SH-SY5Y (cell line): ENCODE measurements around the gene PCDHB7.
"Not testable (repeated sequence)": the region's sequence is repeated elsewhere in the genome, so short reads cannot be mapped to it uniquely, and the experiment has no call there.

Experiments used
- GATA2 ChIP-seq: IDR thresholded peaks from 2 replicates; pipeline ENCODE4 v1.6.1; 2011; ENCODE audit warnings: mild to moderate bottlenecking, low read depth, low read length
- GATA3 ChIP-seq: IDR thresholded peaks from 2 replicates; pipeline ENCODE4 v1.6.1; 2011; ENCODE audit warnings: low read depth, mild to moderate bottlenecking, low read length, moderate library complexity

The PCDHB7 gene

DNA sequence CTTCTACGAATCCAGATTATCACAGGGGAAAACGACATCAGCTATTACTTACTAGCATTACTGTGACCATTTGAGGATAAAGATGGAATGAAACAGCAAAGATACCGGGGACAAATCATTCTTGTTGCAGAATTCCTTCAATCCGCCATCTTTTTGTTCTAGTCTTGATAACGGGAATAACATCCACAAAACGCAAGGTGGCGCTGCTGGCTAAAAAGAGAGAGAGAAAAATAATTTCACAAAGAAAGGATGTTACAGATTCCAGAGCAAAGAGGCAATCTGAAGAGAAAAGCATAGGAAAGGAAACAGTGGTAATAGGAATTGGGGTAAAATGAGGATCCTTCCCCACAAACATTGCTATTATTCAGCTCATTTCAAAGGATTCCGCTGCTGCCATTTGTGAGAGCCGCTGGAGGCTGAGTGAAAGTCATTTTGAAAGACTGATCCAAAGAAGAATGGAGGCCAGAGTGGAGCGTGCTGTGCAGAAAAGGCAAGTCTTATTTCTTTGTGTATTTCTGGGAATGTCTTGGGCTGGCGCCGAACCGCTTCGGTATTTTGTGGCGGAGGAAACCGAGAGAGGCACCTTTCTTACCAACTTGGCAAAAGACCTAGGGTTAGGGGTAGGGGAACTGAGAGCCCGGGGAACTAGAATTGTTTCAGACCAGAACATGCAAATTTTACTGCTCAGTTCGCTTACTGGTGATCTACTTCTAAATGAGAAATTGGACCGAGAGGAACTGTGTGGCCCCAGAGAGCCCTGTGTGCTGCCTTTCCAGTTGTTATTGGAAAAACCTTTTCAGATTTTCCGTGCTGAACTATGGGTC is at the start of gene PCDHB7:
Gene PCDHB7, plus strand, starts transcription at position 264 of the 824 bp plus-strand sequence. Its CDS starts 192 bp downstream, at position 456.
- TF ChIP-seq GATA3 (no peak), GATA2 (no peak)

DNA sequence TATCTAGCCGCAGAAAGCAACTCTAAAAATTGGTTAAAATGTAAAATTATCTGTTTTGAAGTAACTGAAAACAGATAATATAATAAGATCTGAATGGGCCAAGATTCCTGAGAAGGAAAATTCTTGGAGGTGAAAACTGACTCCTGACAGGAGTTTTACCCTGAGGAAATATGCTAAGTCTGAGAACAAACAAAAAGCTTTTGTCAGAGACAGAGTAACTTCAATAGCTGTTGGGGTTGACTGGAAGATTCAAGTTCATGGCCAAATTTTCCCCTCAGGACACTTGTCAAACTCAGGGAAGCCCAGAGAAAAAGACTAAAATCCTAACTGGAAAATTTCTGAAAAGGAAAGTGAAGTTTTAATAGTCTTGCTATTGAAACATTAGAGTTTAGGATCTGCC is 45.1 kb upstream of the PCDHB7 start:
- TF ChIP-seq GATA3, result no peak
- no peak for TF ChIP-seq GATA2

DNA sequence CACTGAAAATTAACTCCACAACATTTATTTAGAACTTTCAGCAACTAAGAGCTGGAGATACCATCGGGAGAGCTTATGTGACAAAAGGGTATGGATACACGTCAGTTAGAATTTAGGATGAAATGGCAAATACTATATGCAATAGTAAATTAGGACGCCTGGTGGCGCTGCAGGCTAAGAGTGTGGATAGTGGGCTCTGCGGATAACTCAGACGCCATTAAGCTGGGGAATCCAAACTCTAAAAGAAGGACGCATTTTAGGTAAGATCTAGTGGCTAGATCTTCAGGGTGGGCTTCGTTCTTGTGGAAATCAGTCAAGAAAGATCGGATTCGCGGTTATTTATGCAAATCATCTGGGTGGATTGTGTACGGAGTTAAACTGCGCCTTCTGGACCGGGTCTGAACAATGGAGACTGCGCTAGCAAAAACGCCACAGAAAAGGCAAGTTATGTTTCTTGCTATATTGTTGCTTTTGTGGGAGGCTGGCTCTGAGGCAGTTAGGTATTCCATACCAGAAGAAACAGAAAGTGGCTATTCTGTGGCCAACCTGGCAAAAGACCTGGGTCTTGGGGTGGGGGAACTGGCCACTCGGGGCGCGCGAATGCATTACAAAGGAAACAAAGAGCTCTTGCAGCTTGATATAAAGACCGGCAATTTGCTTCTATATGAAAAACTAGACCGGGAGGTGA is 37.3 kb upstream of the PCDHB7 start, which contains the start of gene PCDHB5:
Gene PCDHB5, plus strand, starts transcription at position 177 of the 688 bp plus-strand sequence. Its CDS starts 229 bp downstream, at position 406.
- no peak for TF ChIP-seq GATA3
- TF ChIP-seq GATA2, result no peak

DNA sequence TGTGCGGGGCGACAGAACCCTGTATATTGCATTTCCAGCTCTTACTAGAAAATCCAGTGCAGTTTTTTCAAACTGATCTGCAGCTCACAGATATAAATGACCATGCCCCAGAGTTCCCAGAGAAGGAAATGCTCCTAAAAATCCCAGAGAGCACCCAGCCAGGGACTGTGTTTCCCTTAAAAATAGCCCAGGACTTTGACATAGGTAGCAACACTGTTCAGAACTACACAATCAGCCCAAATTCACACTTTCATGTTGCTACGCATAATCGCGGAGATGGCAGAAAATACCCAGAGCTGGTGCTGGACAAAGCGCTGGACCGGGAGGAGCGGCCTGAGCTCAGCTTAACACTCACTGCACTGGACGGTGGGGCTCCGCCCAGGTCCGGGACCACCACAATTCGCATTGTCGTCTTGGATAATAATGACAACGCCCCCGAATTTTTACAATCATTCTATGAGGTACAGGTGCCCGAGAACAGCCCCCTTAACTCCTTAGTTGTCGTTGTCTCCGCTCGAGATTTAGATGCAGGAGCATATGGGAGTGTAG is 36.7 kb upstream of the PCDHB7 start:
- TF ChIP-seq GATA3, result no peak
- no peak for TF ChIP-seq GATA2

DNA sequence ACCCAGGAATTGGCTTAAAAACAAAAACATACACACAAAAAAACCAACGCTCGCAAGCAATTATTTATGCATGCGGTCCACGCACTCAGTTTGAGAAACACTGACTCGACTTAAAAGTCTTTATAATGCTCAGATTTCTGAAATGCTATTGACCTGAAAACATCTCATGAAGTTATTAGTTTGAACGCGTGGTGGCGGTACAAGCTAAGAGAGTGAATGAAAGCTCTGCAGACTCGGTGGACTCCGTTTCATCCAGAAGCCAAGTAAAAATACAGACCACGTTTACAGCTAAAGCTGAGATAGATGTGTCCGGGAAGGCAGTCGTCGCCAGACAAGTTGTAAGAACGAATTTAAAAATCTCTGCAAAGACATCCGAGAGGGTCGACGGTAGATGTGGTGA is 22.6 kb upstream of the PCDHB7 start, which contains the start of gene PCDHB6:
Gene PCDHB6, plus strand, starts transcription at position 246 of the 400 bp plus-strand sequence. CDS start 201 bp downstream, outside the sequence.
- TF ChIP-seq GATA3 (no peak), GATA2 (no peak)

DNA sequence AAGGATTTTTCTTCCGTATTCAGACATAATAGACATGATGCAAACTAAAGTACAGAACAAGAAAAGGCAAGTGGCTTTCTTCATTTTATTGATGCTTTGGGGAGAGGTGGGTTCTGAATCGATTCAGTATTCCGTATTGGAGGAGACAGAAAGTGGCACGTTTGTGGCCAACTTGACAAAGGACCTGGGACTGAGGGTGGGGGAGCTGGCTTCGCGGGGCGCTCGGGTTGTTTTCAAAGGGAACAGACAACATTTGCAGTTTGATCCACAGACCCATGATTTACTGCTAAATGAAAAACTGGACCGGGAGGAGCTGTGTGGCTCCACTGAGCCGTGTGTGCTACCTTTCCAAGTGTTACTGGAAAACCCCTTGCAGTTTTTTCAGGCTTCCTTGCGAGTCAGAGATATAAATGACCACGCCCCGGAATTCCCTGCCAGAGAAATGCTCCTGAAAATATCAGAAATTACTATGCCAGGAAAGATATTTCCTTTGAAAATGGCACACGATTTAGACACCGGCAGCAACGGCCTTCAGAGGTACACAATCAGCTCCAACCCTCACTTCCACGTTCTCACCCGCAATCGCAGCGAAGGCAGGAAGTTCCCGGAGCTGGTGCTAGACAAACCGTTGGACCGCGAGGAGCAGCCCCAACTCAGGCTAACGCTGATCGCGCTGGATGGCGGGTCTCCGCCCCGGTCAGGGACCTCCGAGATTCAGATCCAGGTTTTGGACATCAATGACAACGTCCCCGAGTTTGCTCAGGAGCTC is 22.0 kb upstream of the PCDHB7 start:
- no peak for TF ChIP-seq GATA3
- TF ChIP-seq GATA2, result no peak

DNA sequence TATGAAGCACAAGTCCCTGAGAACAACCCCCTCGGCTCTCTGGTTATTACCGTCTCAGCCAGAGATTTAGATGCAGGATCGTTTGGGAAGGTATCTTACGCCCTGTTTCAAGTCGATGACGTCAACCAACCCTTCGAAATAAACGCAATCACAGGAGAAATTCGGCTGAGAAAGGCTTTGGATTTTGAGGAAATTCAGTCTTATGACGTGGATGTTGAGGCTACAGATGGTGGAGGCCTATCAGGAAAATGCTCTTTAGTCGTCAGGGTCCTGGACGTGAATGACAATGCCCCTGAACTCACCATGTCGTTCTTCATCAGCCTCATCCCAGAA is 21.5 kb upstream of the PCDHB7 start:
- TF ChIP-seq GATA3 (no peak), GATA2 (no peak)

DNA sequence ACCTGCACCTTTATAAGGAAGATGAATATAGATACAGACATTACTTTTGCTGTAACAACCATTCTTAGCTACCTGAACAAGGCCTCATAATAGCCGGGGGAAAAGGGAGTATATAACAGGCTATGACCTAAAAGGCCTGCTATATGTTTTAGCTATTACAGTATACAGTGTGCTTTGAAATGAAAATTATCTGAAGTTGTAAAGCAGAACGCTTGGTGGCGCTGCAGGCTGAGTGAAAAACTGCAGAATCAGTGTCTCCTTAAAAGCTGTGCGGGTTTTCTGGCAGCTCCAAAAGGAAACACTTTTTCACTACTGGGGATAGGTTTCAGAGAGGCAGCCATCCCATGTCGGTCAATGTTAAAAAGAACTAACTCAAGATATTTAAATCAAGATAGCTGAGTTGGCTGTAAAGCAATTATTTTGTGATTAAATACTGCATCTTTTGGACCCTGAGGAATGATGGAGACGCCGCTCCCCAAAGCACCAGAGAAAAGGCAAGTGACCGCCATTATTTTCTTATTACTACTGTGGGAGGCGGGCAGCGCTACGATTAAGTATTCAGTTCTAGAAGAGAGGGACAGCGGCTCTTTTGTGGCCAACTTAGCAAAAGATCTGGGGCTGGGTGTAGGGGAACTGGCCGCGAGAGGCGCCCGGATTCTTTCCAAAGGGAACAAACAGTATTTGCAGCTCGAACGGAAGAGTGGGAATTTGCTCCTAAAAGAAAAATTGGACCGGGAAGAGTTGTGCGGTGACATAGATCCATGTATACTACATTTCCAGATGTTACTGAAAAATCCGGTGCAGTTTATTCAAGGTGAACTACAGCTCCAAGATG is 16.7 kb upstream of the PCDHB7 start:
- TF ChIP-seq GATA2 (no peak), GATA3 (no peak)

DNA sequence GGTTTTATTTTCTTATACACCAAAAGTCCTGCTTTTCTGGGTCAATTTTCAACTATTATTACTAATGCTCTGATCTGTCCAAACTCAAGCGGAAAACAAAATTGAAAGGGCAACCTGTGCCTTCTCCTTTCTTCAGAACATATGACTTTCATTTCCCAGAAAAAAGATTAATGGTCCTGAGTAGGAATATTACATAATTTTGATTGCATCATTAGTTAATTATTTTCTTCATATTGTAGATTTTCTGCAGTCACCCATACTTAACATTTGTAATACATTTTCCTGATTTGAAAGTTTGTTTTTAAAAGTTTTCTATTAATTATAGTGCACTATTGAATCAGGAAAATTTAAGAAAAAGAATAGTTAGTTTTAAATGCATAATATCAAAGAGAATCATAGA is 3.5 kb downstream of the PCDHB7 start:
- TF ChIP-seq GATA2 (no peak), GATA3 (no peak)

DNA sequence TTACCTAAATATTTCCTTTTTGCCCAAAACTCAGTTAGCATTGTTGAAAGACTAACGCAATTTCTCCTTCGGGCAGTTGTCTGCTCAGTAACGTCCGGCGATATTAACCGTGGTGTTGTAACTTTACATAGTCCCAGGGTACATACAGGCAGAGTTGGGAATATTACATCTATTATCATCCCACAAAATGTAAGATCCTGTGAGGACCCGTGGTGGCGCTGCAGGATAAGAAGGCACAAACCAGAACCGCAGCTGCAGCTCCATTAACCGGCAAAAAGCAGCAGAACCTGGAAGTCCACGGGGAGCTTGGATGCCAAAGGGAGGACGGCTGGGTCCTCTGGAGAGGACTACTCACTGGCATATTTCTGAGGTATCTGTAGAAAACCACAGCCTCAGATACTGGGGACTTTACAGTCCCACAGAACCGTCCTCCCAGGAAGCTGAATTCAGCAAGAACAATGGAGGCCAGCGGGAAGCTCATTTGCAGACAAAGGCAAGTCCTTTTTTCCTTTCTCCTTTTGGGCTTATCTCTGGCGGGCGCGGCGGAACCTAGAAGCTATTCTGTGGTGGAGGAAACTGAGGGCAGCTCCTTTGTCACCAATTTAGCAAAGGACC is 5.2 kb downstream of the PCDHB7 start, which contains the start of gene PCDHB8:
Gene PCDHB8, plus strand, starts transcription at position 214 of the 615 bp plus-strand sequence. Its CDS starts 245 bp downstream, at position 459.
- TF ChIP-seq GATA2, GATA3: not testable (repeated sequence)

DNA sequence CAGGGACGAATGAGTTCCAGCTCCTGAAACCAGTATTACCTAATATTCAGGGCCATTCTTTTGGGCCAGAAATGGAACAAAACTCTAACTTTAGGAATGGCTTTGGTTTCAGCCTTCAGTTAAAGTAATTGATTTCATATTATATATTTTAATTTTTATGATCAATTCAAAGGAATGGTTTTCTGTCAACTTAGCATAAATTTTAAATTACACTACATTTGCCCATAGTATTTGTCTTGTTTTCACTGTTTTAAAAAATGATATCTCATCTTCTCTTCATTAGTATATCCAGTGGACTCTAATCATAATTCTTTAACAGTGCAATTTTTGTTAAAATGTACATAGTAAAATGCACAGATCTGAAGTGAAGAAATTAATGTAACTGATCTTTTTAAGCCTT is 7.9 kb downstream of the PCDHB7 start:
- no peak for TF ChIP-seq GATA2
- TF ChIP-seq GATA3, result no peak

DNA sequence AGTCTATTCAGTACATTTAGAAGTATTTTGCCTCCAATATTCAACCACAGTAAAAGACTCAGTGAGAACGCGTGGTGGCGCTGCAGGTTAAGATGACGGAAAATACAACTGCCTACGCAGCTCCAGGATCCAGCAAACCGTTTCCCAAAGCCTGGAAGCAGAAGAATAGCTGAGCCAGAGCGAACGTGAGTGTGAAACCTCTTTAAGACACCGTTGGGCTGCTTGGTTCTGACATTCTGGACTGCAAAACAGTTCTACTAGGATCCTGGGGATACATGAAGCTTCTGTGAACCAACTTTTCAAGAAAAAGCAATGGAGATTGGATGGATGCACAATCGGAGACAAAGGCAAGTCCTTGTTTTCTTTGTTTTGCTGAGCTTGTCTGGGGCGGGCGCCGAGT is 9.8 kb downstream of the PCDHB7 start, which contains the start of gene PCDHB16:
Gene PCDHB16, plus strand, starts transcription at position 140 of the 400 bp plus-strand sequence. Its CDS starts 173 bp downstream, at position 313.
- TF ChIP-seq GATA3 (no peak), GATA2 (no peak)

DNA sequence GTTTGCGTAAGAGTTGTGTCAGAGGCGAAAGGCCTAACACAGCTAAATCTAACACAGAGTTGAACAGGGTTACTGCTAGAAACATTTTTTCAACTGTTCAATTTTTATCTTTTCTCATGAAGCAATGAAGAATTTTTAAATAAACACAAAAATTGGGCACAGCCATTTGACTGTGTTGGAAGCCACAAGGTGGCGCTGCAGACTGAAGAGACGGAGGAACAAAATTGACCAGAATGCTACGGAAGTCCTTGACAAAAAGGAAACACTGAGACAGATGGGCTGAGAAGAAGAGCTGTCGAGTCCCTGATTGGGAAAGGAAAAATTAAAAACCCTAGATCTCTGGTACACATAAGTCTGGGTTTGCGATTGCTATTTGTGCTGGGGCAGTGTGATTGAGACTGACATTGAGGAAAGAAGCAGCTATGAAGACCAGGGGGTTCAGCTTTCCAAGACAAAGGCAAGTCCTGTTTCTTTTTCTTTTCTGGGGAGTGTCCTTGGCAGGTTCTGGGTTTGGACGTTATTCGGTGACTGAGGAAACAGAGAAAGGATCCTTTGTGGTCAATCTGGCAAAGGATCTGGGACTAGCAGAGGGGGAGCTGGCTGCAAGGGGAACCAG is 14.6 kb downstream of the PCDHB7 start, which contains the start of gene PCDHB9:
Gene PCDHB9, plus strand, starts transcription at position 265 of the 616 bp plus-strand sequence. Its CDS starts 158 bp downstream, at position 423.
- TF ChIP-seq GATA2 (no peak), GATA3 (no peak)
